GM13976 (cell line): ENCODE measurements around the gene ZNF692.
A peak's percentile ranks its signal among the peaks of the same experiment; 100 is the strongest.

ENCODE experiments used
- DNase-seq: peaks from one replicate; pipeline ENCODE4 v3.0.0; 2012; ENCODE audit warnings: low spot score
- CTCF ChIP-seq: IDR thresholded peaks from 2 replicates; pipeline ENCODE4 v1.5.1; 2012; ENCODE audit warnings: borderline replicate concordance, mild to moderate bottlenecking; ENCODE audit not compliant: insufficient read depth; ENCODE audit errors: extremely low read depth, missing control alignments, control extremely low read depth
- in situ Hi-C: fragments of 300-500 bp; cut with MboI; formaldehyde crosslinking; loops from one replicate; pipeline ENCODE4 v1.12.0; 2022; ENCODE audit warnings: low sequenced_read_pairs, mixed read lengths, inconsistent platforms; ENCODE audit not compliant: unreplicated experiment

The ZNF692 gene

GRCh38 chr1:248842781-248843331, 16.0 kb downstream of the ZNF692 start:
- TF ChIP-seq CTCF, result no peak
- in situ Hi-C loops, result no loop called here
- peak; percentile 47 for DNase-seq

GRCh38 chr1:248841702-248842395, 17.0 kb downstream of the ZNF692 start:
- peak; percentile 39 for TF ChIP-seq CTCF
- in situ Hi-C loops, result no loop called here
- no peak for DNase-seq

- TF ChIP-seq CTCF, result no peak
- no peak for DNase-seq
- in situ Hi-C loops, result no loop called here
Observed at GRCh38 chr1:248840946-248841345, 17.9 kb downstream of the ZNF692 start.

GRCh38 chr1:248839168-248839555, 19.7 kb downstream of the ZNF692 start:
- no peak for TF ChIP-seq CTCF
- DNase-seq, result no peak
- in situ Hi-C loops, result no loop called here

GRCh38 chr1:248838357-248839167, 20.3 kb downstream of the ZNF692 start:
- no peak for TF ChIP-seq CTCF
- in situ Hi-C loops, result no loop called here
- peak; percentile 87 for DNase-seq

GRCh38 chr1:248837781-248838356, 21.0 kb downstream of the ZNF692 start, which contains the start of gene ZNF672:
TSS of gene ZNF672 (plus strand) at chr1:248838224. CDS start at chr1:248847275, 9,051 bp downstream.
- no peak for TF ChIP-seq CTCF
- in situ Hi-C loops, result no loop called here
- DNase-seq, result peak; percentile 97
